HEK293T (cell line): ENCODE results near the gene AVPR2.

Experiments used
- CTCF ChIA-PET: fragments of 350-600 bp; formaldehyde crosslinking; extraction: SDS; loops from one replicate; lab custom pipeline; 2021; ENCODE audit warnings: antibody characterized with exemption, inconsistent platforms; lab: Yijun Ruan, JAX
- POLR2A ChIA-PET: fragments of 350-600 bp; formaldehyde crosslinking; extraction: SDS; loops from one replicate; lab custom pipeline; 2020; ENCODE audit warnings: antibody characterized with exemption, inconsistent platforms; lab: Yijun Ruan, JAX
- DNase-seq: peaks from one replicate; pipeline ENCODE4 v3.0.0; 2012; ENCODE audit warnings: mixed read lengths; ENCODE audit errors: extremely low spot score
- ARNT ChIP-seq: fragments of 450-650 bp; IDR thresholded peaks from 2 replicates; pipeline ENCODE4 v1.6.1; 2017; ENCODE audit warnings: mild to moderate bottlenecking
- BHLHE40 ChIP-seq: fragments of 450-650 bp; IDR thresholded peaks from 2 replicates; pipeline ENCODE4 v1.6.1; 2016; ENCODE audit warnings: mild to moderate bottlenecking, moderate library complexity, borderline replicate concordance
- CTBP1 ChIP-seq: fragments of 450-650 bp; IDR thresholded peaks from 2 replicates; pipeline ENCODE4 v1.6.1; 2016; ENCODE audit warnings: borderline replicate concordance
- ELF4 ChIP-seq: fragments of 450-650 bp; IDR thresholded peaks from 2 replicates; pipeline ENCODE4 v1.6.1; 2017; ENCODE audit warnings: antibody characterized with exemption
- FOXA1 ChIP-seq: fragments of 450-650 bp; IDR thresholded peaks from 2 replicates; pipeline ENCODE4 v1.6.1; 2016; ENCODE audit warnings: mild to moderate bottlenecking
- FOXK2 ChIP-seq: fragments of 450-650 bp; IDR thresholded peaks from 2 replicates; pipeline ENCODE4 v1.6.1; 2016; ENCODE audit warnings: mild to moderate bottlenecking
- FOXM1 ChIP-seq: fragments of 450-650 bp; IDR thresholded peaks from 2 replicates; pipeline ENCODE4 v1.6.1; 2017; ENCODE audit warnings: mild to moderate bottlenecking, borderline replicate concordance
- HDGF ChIP-seq: fragments of 450-650 bp; IDR thresholded peaks from 2 replicates; pipeline ENCODE4 v1.6.1; 2017; ENCODE audit warnings: antibody characterized with exemption, borderline replicate concordance
- L3MBTL2 ChIP-seq: fragments of 450-650 bp; conservative IDR thresholded peaks from 2 replicates; pipeline ENCODE4 v1.6.1; 2016; ENCODE audit warnings: mild to moderate bottlenecking
- LEF1 ChIP-seq: fragments of 450-650 bp; IDR thresholded peaks from 2 replicates; pipeline ENCODE4 v1.6.1; 2017; ENCODE audit warnings: mild to moderate bottlenecking, borderline replicate concordance
- NFRKB ChIP-seq: fragments of 450-650 bp; IDR thresholded peaks from 2 replicates; pipeline ENCODE4 v1.6.1; 2016; ENCODE audit warnings: mild to moderate bottlenecking, moderate library complexity
- SP1 ChIP-seq: fragments of 450-650 bp; IDR thresholded peaks from 2 replicates; pipeline ENCODE4 v1.6.1; 2017
- SUZ12 ChIP-seq: fragments of 450-650 bp; IDR thresholded peaks from 2 replicates; pipeline ENCODE4 v1.6.1; 2016; ENCODE audit warnings: mild to moderate bottlenecking
- TARDBP ChIP-seq: fragments of 450-650 bp; IDR thresholded peaks from 2 replicates; pipeline ENCODE4 v1.6.1; 2016
- ZNF384 ChIP-seq: fragments of 450-650 bp; IDR thresholded peaks from 2 replicates; pipeline ENCODE4 v1.6.1; 2016
- TF ChIP-seq, protein P1 (sequence below): fragments of 450-650 bp; IDR thresholded peaks from 2 replicates; pipeline ENCODE4 v1.6.1; 2016

Gene AVPR2

DNA sequence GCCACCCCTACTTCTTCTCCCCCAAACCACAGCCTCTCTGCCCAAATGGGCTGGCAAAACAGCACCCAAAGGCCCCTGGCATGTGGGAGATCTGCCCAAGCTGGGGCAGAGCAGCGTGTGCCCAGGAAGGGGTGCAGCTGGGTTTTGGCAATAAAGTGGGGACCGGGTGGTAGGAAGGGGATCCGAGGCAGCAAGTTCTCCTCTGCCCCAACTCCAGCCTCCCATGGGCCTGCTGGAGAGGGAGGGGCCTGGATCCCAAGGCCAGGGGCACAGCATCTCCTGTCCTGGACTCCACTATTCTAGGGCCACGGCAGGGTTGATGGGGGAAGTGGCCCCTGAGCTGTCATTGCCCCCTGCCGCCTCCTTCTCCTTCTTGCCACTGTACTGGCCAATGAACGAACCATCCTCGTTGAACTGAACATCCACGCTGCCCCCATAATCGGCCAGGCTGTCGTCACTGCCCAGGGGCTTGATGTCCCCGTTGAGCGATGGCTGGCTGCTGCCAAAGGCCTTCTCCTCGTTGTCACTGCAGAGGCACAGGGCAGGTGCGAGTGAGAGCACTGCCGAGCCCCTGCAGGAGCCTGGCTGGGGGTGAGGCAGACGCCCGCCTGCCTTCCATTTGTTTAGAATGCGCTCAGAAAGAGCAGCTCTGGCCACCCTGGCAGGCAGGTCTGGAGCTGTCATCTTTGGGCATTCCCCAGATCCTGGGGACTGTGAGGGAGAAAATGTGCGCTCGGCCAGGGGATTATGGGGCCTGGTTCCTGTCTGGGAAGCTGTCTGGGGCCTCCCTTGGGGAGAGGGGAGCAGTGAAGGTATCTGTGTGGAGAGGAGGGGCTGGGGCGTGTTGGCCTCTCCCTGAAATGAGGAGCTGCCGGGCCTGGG is 41.9 kb upstream of the AVPR2 start:
- no peak for DNase-seq
- CTCF ChIA-PET, result no interaction called here

DNA sequence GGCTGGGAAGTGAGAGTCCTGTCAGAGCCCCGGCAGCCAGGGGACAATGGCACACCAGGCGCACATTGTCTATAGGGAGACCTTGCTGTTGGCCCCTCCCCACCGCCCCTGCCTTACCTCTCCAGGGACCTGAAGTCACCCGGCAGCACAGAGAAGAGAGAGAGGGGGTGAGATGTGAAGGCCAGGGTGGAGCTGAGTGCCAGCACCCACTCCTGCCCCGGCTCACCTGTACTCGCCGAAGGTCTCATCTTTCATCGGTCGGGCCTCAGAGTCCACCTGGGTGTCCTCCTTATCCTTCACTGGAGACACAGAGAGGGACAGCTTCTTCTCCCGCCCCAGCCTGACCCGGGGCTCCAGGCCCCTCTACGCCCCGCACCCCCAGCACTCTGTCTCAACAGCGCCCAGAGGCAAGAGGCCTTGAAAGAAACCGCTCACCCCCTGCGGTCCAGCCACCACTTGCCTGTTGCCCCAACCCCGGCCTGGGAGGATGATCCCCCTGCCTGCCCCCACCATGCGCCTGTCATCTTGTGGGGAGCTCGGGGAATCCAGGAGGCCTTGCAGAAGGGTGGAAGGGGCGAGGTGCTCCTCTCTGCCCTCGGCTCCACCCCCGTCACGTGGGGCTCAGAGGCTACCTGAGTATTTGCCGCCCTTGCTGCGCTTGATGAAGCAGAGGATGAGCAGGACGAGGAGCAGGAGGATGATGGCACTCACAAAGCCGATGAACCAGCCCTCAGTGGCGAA is 41.1 kb upstream of the AVPR2 start:
- no peak for DNase-seq
- TF ChIP-seq, protein P1, sequence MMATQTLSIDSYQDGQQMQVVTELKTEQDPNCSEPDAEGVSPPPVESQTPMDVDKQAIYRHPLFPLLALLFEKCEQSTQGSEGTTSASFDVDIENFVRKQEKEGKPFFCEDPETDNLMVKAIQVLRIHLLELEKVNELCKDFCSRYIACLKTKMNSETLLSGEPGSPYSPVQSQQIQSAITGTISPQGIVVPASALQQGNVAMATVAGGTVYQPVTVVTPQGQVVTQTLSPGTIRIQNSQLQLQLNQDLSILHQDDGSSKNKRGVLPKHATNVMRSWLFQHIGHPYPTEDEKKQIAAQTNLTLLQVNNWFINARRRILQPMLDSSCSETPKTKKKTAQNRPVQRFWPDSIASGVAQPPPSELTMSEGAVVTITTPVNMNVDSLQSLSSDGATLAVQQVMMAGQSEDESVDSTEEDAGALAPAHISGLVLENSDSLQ, result no peak
- TF ChIP-seq HDGF, result no peak
- no peak for TF ChIP-seq TARDBP
- TF ChIP-seq FOXK2, result no peak
- TF ChIP-seq CTBP1, result no peak
- TF ChIP-seq SUZ12, result no peak
- no peak for TF ChIP-seq NFRKB
- no peak for TF ChIP-seq SP1
- no peak for TF ChIP-seq LEF1
- TF ChIP-seq BHLHE40, result no peak
- TF ChIP-seq ZNF384, result no peak
- TF ChIP-seq FOXA1, result no peak
- POLR2A ChIA-PET, result no interaction called here
- CTCF ChIA-PET, result no interaction called here

More for the DNA sequence above, 41.9 kb upstream of the AVPR2 start:
- no peak for TF ChIP-seq SP1
- no peak for TF ChIP-seq FOXA1
- no peak for TF ChIP-seq ELF4
- no peak for TF ChIP-seq NFRKB
- TF ChIP-seq BHLHE40, result no peak
- no peak for TF ChIP-seq FOXK2
- no peak for TF ChIP-seq L3MBTL2
- no peak for TF ChIP-seq SUZ12
- TF ChIP-seq, protein P1, result no peak
- no peak for TF ChIP-seq FOXM1
- no peak for TF ChIP-seq CTBP1
- no peak for TF ChIP-seq LEF1
- POLR2A ChIA-PET, result interaction anchor here (0.6 kb wide), 1 partner anchor 634 kb away, joined by 3 read pairs; no protein-coding TSS in a partner anchor

DNA sequence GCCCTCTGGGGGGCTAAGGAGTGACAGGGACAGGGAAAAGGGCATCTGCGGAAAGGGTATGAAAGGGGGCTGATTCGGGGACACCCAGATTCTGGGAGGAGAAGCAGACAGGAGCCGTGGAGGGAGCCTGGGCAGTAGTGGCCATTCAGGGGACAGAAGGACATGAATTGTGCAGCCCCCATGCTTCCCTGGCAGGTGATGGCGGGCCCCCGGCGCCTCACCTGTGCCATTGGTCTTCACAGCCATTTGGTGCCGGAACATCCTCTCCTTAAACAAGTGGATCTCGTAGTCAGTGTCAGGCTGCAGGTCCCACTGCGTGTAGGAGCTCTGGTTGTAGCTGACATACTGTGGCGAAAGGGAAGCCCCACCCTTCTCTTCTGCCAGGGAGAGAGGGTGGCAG is 40.4 kb upstream of the AVPR2 start:
- no peak for TF ChIP-seq ZNF384
- TF ChIP-seq TARDBP, result no peak
- no peak for TF ChIP-seq FOXK2
- TF ChIP-seq FOXA1, result no peak
- TF ChIP-seq, protein P1, result no peak
- TF ChIP-seq BHLHE40, result no peak
- no peak for TF ChIP-seq LEF1
- no peak for TF ChIP-seq SUZ12
- TF ChIP-seq L3MBTL2, result no peak
- TF ChIP-seq HDGF, result no peak
- TF ChIP-seq NFRKB, result no peak
- no peak for TF ChIP-seq ELF4
- TF ChIP-seq ARNT, result no peak
- TF ChIP-seq CTBP1, result no peak
- no peak for TF ChIP-seq SP1
- TF ChIP-seq FOXM1, result no peak
- DNase-seq, result no peak
- POLR2A ChIA-PET, result no interaction called here
- CTCF ChIA-PET, result no interaction called here

DNA sequence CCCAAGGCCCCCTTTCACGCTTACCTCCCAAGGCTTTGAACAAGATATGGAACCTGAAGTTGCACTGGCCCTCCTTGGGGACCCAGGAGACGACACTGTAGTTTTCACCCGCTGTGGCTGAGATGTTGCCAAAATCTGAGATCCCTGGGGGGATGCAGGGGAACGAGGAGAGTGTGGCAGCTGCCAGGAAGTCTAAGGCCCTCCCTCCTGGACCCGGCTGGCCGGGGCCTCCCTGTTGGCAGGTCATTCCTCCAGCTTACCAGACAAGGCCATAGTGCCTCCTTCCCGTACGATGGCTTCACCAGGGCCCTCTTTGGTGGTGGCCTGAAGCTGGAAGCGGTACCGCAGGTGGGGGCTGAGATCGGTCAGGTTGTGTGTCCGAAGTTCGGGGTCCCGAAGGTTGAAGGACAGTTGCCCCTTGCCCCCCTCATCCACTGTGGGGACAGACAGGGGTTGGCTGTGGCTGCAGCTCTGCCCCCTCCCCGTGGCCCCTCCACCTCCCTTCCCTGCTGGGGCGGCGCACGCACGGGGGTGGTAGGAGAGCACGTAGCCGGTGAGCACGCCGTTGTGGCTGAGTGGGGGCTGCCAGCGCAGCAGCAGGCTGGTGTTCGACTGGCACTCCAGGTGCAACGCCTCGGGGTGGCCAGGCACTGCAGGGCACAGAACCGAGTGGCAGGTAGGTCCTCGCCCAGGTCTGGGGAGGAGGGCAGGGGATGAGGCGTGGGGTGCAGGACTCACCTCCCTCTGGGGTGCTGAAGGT is 39.7 kb upstream of the AVPR2 start:
- ChIA-PET POLR2A (no interaction called here), CTCF (no interaction called here)
- no peak for TF ChIP-seq TARDBP
- TF ChIP-seq SP1, result no peak
- TF ChIP-seq, protein P1, result no peak
- TF ChIP-seq L3MBTL2, result no peak
- no peak for TF ChIP-seq FOXK2
- no peak for TF ChIP-seq FOXM1
- TF ChIP-seq CTBP1, result no peak
- no peak for TF ChIP-seq HDGF
- TF ChIP-seq NFRKB, result no peak
- DNase-seq, result no peak

DNA sequence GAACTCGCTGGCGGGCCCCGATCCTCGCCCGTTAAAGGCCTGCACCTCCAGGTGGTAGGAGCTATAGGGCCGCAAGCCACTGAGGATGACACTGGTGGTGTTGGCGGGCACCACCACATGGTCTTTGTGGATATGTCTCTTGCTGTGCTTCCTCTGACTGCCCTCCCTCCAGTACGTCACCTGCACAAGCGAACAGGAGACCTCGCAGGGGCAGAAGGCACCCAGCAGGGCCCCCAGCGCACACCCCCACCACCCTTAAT is 39.2 kb upstream of the AVPR2 start:
- no peak for TF ChIP-seq CTBP1
- no peak for TF ChIP-seq SUZ12
- TF ChIP-seq NFRKB, result no peak
- no peak for TF ChIP-seq FOXK2
- TF ChIP-seq LEF1, result no peak
- TF ChIP-seq BHLHE40, result no peak
- no peak for TF ChIP-seq SP1
- TF ChIP-seq HDGF, result no peak
- no peak for TF ChIP-seq ZNF384
- TF ChIP-seq TARDBP, result no peak
- no peak for TF ChIP-seq FOXA1
- TF ChIP-seq ELF4, result no peak
- no peak for TF ChIP-seq FOXM1
- TF ChIP-seq ARNT, result no peak
- no peak for TF ChIP-seq L3MBTL2
- TF ChIP-seq, protein P1, result no peak
- ChIA-PET POLR2A (no interaction called here), CTCF (no interaction called here)
- no peak for DNase-seq
